Jurkat, Clone E6-1 (cell line): Measurements from ENCODE around the gene HOXD8.

Source experiments
- DNase-seq: peaks from one replicate; pipeline ENCODE4 v3.0.0-alpha.2; 2011; ENCODE audit warnings: low read depth, low spot score
- H3K4me3 ChIP-seq: 2 replicates; pipeline ENCODE4 v1.5.1; 2011; ENCODE audit warnings: mild to moderate bottlenecking, low read length, control low read depth, moderate library complexity

The HOXD8 gene

DNA sequence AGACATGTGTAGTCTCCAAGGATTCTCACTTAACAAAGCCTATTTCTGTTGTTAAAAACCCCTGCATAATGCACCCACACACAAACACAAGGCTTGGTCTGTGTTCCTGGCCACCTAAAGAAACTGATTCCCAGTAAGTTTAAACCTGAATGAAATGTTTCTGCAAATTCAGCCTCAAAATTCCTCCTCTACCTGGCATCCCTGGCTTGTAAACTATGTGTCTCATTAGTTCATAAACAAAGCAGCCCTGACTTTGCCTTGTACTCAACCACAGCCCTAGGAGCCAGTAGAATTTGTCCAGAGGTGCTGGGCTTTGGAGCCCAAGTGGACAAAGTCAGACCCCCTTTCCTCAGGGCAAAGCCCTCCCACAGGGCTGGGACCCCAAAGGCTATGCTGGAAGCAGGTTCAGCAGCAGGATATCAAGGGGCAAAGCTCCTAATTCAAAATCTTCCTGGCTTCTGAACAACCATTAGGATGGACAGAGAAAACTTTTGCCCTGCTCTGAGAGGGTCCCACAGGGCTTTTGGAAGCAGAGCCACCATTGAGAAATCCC lies 39.6 kb upstream of the HOXD8 start:
- no peak overlapping the region for H3K4me3 ChIP-seq
- DNase-seq = no peak

- H3K4me3 ChIP-seq = no peak overlapping the region
- DNase-seq = no peak
Observed at GRCh38 chr2:176090862-176091261, 38.6 kb upstream of the HOXD8 start.

- H3K4me3 ChIP-seq = no peak overlapping the region
- no peak for DNase-seq
Observed at GRCh38 chr2:176091329-176092258, 37.9 kb upstream of the HOXD8 start.

DNA sequence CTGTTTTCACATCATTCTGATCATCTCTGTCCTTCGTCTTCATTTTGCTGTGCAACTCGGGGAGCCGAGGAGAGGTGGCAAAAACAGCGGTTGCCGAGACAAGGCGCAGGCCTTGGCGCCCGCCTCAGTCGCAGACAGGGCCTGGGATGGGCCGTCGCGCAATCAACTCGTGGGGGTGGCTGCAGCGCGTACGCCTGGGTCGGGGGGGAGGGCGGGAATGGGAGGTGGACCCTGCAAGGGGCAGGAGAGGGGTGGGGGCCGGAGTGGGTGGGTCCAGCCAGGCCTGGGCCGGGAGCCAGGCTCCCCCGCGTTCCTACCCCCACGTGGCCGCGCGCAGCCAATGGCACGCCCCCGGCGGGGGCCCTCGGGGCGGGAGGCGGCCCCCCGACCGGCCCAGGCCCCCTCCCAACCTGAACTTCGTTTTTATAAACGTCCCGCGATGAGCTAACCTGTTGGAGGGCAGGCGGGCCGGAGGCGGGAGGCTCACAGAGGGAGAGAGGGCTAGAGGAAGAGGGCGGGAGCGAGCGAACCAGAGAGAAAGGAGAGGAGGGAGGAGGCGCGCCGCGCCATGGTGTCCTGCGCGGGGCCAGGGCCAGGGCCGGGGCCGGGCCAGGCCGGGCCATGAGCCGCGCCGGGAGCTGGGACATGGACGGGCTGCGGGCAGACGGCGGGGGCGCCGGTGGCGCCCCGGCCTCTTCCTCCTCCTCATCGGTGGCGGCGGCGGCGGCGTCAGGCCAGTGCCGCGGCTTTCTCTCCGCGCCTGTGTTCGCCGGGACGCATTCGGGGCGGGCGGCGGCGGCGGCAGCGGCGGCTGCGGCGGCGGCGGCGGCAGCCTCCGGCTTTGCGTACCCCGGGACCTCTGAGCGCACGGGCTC lies 37.0 kb upstream of the HOXD8 start, which contains the start of gene HOXD13:
TSS of gene HOXD13 (plus strand) at position 452 of the 875 bp plus-strand sequence. CDS start at position 622, 170 bp downstream.
- peak within 1 kb of the TSS; percentile 55 for H3K4me3 ChIP-seq
- DNase-seq = no peak

DNA sequence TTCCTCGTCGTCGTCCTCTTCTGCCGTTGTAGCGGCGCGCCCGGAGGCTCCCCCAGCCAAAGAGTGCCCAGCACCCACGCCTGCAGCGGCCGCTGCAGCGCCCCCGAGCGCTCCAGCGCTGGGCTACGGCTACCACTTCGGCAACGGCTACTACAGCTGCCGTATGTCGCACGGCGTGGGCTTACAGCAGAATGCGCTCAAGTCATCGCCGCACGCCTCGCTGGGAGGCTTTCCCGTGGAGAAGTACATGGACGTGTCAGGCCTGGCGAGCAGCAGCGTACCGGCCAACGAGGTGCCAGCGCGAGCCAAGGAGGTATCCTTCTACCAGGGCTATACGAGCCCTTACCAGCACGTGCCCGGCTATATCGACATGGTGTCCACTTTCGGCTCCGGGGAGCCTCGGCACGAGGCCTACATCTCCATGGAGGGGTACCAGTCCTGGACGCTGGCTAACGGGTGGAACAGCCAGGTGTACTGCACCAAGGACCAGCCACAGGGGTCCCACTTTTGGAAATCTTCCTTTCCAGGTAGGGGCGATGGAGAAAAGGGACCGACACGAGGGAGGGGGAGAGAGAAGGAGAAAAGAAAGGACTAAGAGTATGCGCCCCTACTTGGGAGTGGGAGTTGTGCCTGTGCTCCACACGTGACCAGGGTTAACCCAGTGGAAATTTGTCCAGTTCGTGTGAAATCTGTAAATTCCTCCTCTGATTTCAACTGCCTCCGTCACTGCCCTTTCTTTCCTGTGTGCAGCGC lies 36.2 kb upstream of the HOXD8 start:
- no peak for DNase-seq
- peak overlapping the region; percentile 55 for H3K4me3 ChIP-seq

GRCh38 chr2:176093898-176094249 lies 35.6 kb upstream of the HOXD8 start:
- H3K4me3 ChIP-seq = no peak overlapping the region
- no peak for DNase-seq

DNA sequence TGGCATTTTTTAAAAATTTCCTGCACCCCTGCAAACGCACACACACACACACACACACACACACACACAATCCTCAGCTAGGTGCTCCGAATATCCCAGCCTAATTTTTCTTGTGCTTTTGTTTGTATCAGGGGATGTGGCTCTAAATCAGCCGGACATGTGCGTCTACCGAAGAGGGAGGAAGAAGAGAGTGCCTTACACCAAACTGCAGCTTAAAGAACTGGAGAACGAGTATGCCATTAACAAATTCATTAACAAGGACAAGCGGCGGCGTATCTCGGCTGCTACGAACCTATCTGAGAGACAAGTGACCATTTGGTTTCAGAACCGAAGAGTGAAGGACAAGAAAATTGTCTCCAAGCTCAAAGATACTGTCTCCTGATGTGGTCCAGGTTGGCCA lies 35.2 kb upstream of the HOXD8 start:
- DNase-seq = no peak

DNA sequence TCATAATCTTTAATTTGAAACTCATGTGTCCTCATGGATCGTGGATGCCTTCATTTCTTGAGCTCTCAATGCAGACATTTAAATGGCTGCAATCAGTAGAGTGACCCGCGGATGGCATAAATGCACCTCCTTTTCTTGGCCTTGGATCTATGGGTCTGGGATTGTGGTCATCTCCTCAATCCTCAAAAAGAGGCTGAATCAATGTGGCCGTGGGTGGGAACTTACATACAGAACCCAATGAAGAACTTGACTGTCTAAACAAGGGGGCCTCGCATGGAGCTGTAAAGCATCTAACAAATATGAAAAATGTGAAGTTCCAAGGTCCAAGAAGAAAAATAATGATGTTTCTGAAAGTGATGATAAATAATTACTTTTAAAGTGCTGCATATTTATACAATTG lies 34.1 kb upstream of the HOXD8 start:
- H3K4me3 ChIP-seq = no peak overlapping the region
- DNase-seq = no peak

More for the DNA sequence above, 35.2 kb upstream of the HOXD8 start:
- no peak overlapping the region for H3K4me3 ChIP-seq

DNA sequence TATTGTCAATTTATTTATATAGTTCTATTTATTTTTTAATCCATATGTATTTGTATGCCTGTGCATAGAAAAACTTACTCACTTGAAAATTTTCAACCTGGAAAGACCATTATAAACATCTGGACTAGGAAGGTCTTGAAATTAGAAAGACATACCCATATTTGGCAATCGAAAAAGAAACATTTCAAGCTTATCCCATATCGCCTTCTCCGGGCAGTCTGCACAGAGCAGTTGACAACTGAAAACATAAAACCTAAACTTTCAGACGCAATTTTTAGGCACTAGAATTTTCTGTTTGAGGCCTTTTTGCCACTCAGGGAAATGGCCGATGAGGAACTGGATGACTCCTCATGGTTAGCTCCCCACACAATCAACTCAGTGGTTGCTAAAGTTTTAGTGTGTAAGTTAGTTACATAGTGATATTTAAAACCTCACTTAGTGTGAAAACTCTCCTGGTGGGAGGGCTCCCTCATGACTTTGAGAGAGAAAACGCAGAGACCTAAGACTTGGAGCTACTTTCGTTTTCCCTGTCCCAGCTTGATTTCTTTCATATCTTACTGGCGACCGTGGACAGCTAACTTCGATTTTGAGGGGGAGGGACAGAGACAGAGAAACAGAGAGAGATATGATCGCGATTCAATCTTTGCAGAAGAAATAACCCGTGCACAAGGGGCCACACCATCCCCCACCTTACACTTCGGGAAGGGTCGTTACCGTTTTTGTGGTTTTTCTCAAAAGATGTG lies 33.1 kb upstream of the HOXD8 start:
- peak overlapping the region; percentile 62 for H3K4me3 ChIP-seq
- DNase-seq = peak; percentile 28

DNA sequence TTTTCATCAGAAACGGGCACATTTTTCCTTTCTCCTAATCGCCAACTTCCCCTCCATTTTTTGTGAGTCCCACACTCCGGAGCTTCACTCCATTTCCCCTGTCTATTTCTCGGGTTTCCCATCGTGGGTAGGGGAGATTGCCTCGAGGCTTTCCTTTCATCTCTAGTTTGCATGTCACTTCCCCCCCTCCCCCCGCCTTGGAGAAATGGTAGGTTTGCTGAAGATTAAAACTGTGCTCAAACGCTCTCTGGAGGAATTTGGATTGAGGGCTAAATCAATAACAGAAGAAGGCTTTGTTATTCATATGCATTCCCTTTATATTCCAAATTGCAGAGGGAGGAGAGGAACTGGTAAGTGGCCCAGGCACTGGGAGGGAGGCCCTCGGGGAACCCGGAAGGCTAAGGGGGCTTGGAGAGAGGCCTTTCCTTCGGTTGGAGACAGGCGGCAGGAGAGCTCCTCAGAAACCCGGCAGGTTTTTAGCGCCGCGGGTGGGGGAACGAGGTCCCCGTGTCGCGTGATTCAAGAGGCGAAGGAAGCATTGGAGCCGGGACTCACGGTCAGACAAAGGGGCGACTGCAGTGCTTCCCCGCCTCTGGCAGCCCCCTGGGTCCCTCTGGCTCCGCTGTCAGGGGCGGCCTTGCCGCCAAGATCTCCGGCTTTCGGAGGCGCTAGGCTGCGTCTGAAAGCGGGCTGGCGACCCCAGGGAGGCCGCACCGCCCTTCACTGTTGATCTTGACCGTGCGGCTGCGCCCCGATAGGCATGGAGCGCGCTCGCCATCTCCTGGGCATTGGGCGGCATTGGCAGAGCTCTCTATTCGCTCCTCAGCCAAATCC lies 32.3 kb upstream of the HOXD8 start:
- peak overlapping the region; percentile 62 for H3K4me3 ChIP-seq
- peak; percentile 69 for DNase-seq

- no peak for DNase-seq
- H3K4me3 ChIP-seq = peak overlapping the region; percentile 62
Observed at GRCh38 chr2:176097820-176098365, 31.6 kb upstream of the HOXD8 start.

- no peak overlapping the region for H3K4me3 ChIP-seq
Observed at GRCh38 chr2:176098366-176099158, 30.9 kb upstream of the HOXD8 start.

GRCh38 chr2:176099159-176099727 lies 30.3 kb upstream of the HOXD8 start:
- no peak overlapping the region for H3K4me3 ChIP-seq
- DNase-seq = no peak

More at GRCh38 chr2:176098366-176099158, 30.9 kb upstream of the HOXD8 start:
- DNase-seq = no peak

DNA sequence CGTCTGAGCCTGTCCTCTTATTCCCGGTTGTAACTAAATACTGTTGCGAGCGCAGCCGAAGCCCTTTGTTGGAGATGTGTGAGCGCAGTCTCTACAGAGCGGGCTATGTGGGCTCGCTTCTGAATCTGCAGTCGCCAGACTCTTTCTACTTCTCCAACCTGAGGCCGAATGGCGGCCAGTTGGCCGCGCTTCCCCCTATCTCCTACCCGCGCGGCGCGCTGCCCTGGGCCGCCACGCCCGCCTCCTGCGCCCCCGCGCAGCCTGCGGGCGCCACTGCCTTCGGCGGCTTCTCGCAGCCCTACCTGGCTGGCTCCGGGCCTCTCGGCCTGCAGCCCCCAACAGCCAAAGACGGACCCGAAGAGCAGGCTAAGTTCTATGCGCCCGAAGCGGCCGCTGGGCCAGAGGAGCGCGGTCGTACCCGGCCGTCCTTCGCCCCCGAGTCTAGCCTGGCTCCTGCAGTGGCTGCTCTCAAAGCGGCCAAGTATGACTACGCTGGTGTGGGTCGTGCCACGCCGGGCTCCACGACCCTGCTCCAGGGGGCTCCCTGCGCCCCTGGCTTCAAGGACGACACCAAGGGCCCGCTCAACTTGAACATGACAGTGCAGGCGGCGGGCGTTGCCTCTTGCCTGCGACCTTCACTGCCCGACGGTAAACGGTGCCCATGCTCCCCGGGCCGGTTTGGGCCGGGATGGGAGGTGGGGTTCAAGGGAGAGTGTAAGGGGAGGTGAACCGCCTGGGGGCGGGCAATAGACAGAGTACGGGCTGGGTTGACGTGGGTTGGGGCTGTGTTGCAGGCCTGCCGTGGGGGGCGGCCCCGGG lies 29.6 kb upstream of the HOXD8 start, which contains the start of gene HOXD12:
TSS of gene HOXD12 (plus strand) at position 68 of the 819 bp plus-strand sequence. CDS start at position 75, 7 bp downstream.
- no peak within 1 kb of the TSS for H3K4me3 ChIP-seq
- DNase-seq = no peak

GRCh38 chr2:176100547-176101140 lies 28.9 kb upstream of the HOXD8 start:
- no peak overlapping the region for H3K4me3 ChIP-seq
- DNase-seq = no peak
